Thyroid gland (tissue), 4 donors: Measurements from ENCODE around the gene OR2B3.

Experiments used
- CTCF ChIP-seq, 6 experiments: fragments of 200-600 bp in 3 of 6; fragments of 450-650 bp in 3 of 6; sonication (generic) in 3 of 6; IDR thresholded peaks; one replicate each; pipeline ENCODE4 v1.5.1; 2016 to 2019; ENCODE audit warnings: antibody characterized with exemption in 6 of 6, mild to moderate bottlenecking in 2 of 6, inconsistent platforms in 1 of 6, moderate library complexity in 1 of 6
- POLR2A ChIP-seq, 2 donors: fragments of 450-650 bp; IDR thresholded peaks; one replicate each; pipeline ENCODE4 v1.6.1; 2017; ENCODE audit warnings: antibody characterized with exemption in 2 of 2, mild to moderate bottlenecking in 2 of 2, moderate library complexity in 1 of 2

DNA sequence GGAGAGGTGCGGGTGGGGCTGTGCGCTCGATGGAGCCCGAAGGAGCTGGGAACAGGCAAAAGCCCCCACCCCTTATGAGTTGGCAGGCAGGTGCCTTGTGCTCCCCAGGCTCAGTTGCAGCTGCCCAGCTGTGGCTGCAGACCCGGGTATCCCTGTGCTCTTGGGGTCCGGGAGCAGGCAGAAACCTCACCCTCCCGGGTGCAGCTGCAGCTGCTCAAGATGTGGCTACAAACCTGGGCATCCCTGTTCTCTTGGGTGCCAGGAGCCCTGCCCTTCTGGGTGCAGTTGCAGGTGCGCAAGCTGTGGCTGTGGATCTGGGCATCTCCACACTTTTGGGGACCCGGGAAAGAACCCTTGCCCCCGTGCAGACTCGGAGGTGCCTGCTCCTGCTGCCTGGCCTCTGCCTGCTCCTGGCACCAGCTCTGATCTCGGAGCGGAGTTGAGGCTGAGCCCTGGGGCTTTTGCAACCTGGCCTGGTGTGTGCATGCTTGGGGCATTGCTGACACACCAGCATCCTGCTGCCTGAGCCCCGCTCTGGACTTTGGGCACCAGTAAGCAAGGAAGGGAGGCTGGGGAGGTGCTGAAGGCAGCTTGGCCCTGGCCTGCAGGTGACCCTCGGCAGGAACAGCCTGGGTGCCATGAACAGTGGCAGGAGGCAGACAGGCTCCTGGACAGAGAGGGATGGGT, 42.4 kb upstream of the OR2B3 start:
- TF ChIP-seq CTCF (IDR thresholded peaks at IDR 0.05) (no peak), POLR2A (IDR thresholded peaks at IDR 0.05) (no peak)
